Astrocyte (in vitro differentiated cells and primary cell): Measurements from ENCODE around the gene ELMOD3. TPM values are rescaled to one million over a fixed set of nuclear protein-coding genes. Genes with fewer than 3 reads are reported as not detected.

ENCODE experiments used
- DNase-seq: peaks from one replicate; pipeline ENCODE4 v3.0.0-alpha.2; 2010; ENCODE audit warnings: low read depth
- FAIRE-seq: peaks from 2 replicates; lab custom pipeline; 2011; peaks lifted over from hg19 to GRCh38; lab: Jason Lieb, UNC
- H2AFZ ChIP-seq: 2 replicates; pipeline ENCODE4 v1.6.0; 2012; ENCODE audit warnings: low read depth, low read length, inconsistent platforms
- H3K27ac ChIP-seq: 2 replicates; pipeline ENCODE4 v1.5.1; 2011; ENCODE audit warnings: low read depth, low read length, inconsistent platforms
- H3K27me3 ChIP-seq: 2 replicates; pipeline ENCODE4 v1.6.0; 2011; ENCODE audit warnings: low read length, inconsistent platforms; ENCODE audit not compliant: insufficient read depth
- H3K36me3 ChIP-seq: 2 replicates; pipeline ENCODE4 v1.5.1; 2011; ENCODE audit warnings: low read length, inconsistent platforms; ENCODE audit not compliant: insufficient read depth
- H3K4me1 ChIP-seq: 2 replicates; pipeline ENCODE4 v1.5.1; 2011; ENCODE audit warnings: low read length, inconsistent platforms; ENCODE audit not compliant: insufficient read depth
- H3K4me2 ChIP-seq: 2 replicates; pipeline ENCODE4 v1.6.0; 2012; ENCODE audit warnings: low read length, inconsistent platforms
- H3K4me3 ChIP-seq: 2 replicates; pipeline ENCODE4 v1.5.1; 2011; ENCODE audit warnings: low read depth, mild to moderate bottlenecking, low read length, inconsistent platforms; ENCODE audit not compliant: insufficient read depth
- H3K79me2 ChIP-seq: 2 replicates; pipeline ENCODE4 v1.6.0; 2012; ENCODE audit warnings: mild to moderate bottlenecking, low read length, inconsistent platforms; ENCODE audit not compliant: insufficient read depth
- H3K9ac ChIP-seq: 2 replicates; pipeline ENCODE4 v1.6.0; 2012; ENCODE audit warnings: mild to moderate bottlenecking, low read length, inconsistent platforms
- H3K9me3 ChIP-seq: 2 replicates; pipeline ENCODE4 v1.5.1; 2012; ENCODE audit warnings: low read depth, mild to moderate bottlenecking, low read length, inconsistent platforms; ENCODE audit not compliant: insufficient read depth
- H4K20me1 ChIP-seq: 2 replicates; pipeline ENCODE4 v1.6.0; 2012; ENCODE audit warnings: low read length, inconsistent platforms; ENCODE audit not compliant: insufficient read depth
- H3K27ac Mint-ChIP-seq: one replicate; pipeline ENCODE4 v1.8.0; 2021; ENCODE audit warnings: mild to moderate bottlenecking, mixed read lengths; ENCODE audit not compliant: unreplicated experiment
- H3K27me3 Mint-ChIP-seq: one replicate; pipeline ENCODE4 v1.8.0; 2021; ENCODE audit warnings: low read depth, mixed read lengths; ENCODE audit not compliant: unreplicated experiment
- H3K36me3 Mint-ChIP-seq: one replicate; pipeline ENCODE4 v1.8.0; 2021; ENCODE audit warnings: low read depth, mixed read lengths; ENCODE audit not compliant: unreplicated experiment
- H3K4me1 Mint-ChIP-seq: one replicate; pipeline ENCODE4 v1.8.0; 2021; ENCODE audit warnings: low read depth, mixed read lengths; ENCODE audit not compliant: unreplicated experiment
- H3K4me3 Mint-ChIP-seq: one replicate; pipeline ENCODE4 v1.8.0; 2021; ENCODE audit warnings: mild to moderate bottlenecking, moderate library complexity, mixed read lengths; ENCODE audit not compliant: unreplicated experiment
- H3K9me3 Mint-ChIP-seq: one replicate; pipeline ENCODE4 v1.8.0; 2021; ENCODE audit warnings: mild to moderate bottlenecking, mixed read lengths; ENCODE audit not compliant: unreplicated experiment
- CTCF ChIP-seq: IDR thresholded peaks from 2 replicates; pipeline ENCODE4 v1.5.1; 2011; ENCODE audit warnings: low read depth, mild to moderate bottlenecking, inconsistent platforms, low read length, moderate library complexity; ENCODE audit not compliant: insufficient read depth
- EZH2 ChIP-seq: IDR thresholded peaks from 2 replicates; pipeline ENCODE4 v1.6.1; 2012; ENCODE audit warnings: mild to moderate bottlenecking, low read length, inconsistent platforms; ENCODE audit not compliant: insufficient read depth
- total RNA-seq: library from RNA; stranded (reverse); gene quantifications from 2 replicates; pipeline ENCODE4 v1.2.1, GENCODE V29; 2021

Gene ELMOD3
- total RNA-seq, 1 donor from 2014 or later: 11.7 TPM

- Mint-ChIP-seq H3K9me3 (no peaks in the 10 kb centered on the region), H3K27me3 (no peaks in the 10 kb centered on the region), H3K27ac (peak overlapping the region; percentile 5), H3K4me1 (no peaks in the 10 kb centered on the region), H3K4me3 (peak overlapping the region; percentile 27), H3K36me3 (peaks cover 21% of the 10 kb centered on the region)
- DNase-seq (no peak), FAIRE-seq (no peak)
- Histone ChIP-seq H3K4me1 (peaks cover 2% of the 10 kb centered on the region), H3K4me3 (no peak overlapping the region), H3K79me2 (peaks cover 20% of the 10 kb centered on the region), H3K4me2 (no peak overlapping the region), H4K20me1 (no peaks in the 10 kb centered on the region), H3K27ac (no peak overlapping the region), H3K9me3 (no peaks in the 10 kb centered on the region), H3K9ac (no peak overlapping the region), H2AFZ (no peak overlapping the region), H3K36me3 (peaks cover 8% of the 10 kb centered on the region), H3K27me3 (no peaks in the 10 kb centered on the region)
- no peak for TF ChIP-seq EZH2
- TF ChIP-seq CTCF: no peak
Measured at GRCh38 chr2:85400023-85400422, 45.5 kb downstream of the ELMOD3 start.

GRCh38 chr2:85400541-85401463 is 46.2 kb downstream of the ELMOD3 start:
- Mint-ChIP-seq H3K4me3 (no peak overlapping the region), H3K4me1 (peaks cover 7% of the 10 kb centered on the region), H3K27me3 (no peaks in the 10 kb centered on the region), H3K9me3 (no peaks in the 10 kb centered on the region), H3K36me3 (peaks cover 17% of the 10 kb centered on the region), H3K27ac (peak overlapping the region; percentile 5)
- DNase-seq (no peak), FAIRE-seq (no peak)
- Histone ChIP-seq H3K9me3 (no peaks in the 10 kb centered on the region), H2AFZ (no peak overlapping the region), H3K79me2 (peaks cover 20% of the 10 kb centered on the region), H3K9ac (no peak overlapping the region), H3K36me3 (peaks cover 5% of the 10 kb centered on the region), H3K4me3 (no peak overlapping the region), H3K4me2 (no peak overlapping the region), H4K20me1 (no peaks in the 10 kb centered on the region), H3K27ac (no peak overlapping the region), H3K4me1 (peaks cover 9% of the 10 kb centered on the region), H3K27me3 (no peaks in the 10 kb centered on the region)
- TF ChIP-seq EZH2 (no peak), CTCF (no peak)

GRCh38 chr2:85401464-85401805 is 46.9 kb downstream of the ELMOD3 start:
- Histone ChIP-seq H3K4me2 (no peak overlapping the region), H3K4me3 (no peak overlapping the region), H2AFZ (no peak overlapping the region), H3K79me2 (peaks cover 20% of the 10 kb centered on the region), H3K27me3 (no peaks in the 10 kb centered on the region), H3K9me3 (no peaks in the 10 kb centered on the region), H3K27ac (no peak overlapping the region), H3K36me3 (peaks cover 5% of the 10 kb centered on the region), H3K4me1 (peaks cover 11% of the 10 kb centered on the region), H4K20me1 (no peaks in the 10 kb centered on the region), H3K9ac (no peak overlapping the region)
- peaks cover 15% of the 10 kb centered on the region for H3K36me3 Mint-ChIP-seq
- H3K9me3 Mint-ChIP-seq: no peaks in the 10 kb centered on the region
- no peak overlapping the region for H3K4me3 Mint-ChIP-seq
- DNase-seq: no peak
- no peaks in the 10 kb centered on the region for H3K27me3 Mint-ChIP-seq
- H3K27ac Mint-ChIP-seq: no peak overlapping the region
- no peak for TF ChIP-seq CTCF
- TF ChIP-seq EZH2: no peak
- H3K4me1 Mint-ChIP-seq: peaks cover 7% of the 10 kb centered on the region
- FAIRE-seq: no peak
